Measurements from ENCODE around the gene SLC2A10. TPM values are rescaled to one million over a fixed set of nuclear protein-coding genes. Genes with fewer than 3 reads are reported as not detected.

Gene SLC2A10
- total RNA-seq: 44.2 and 47.4 TPM in 2 replicates

- DNase-seq (ENCODE audit: insufficient read length, low spot score, missing footprints): peak; percentile 93
- no peak for TF ChIP-seq CTCF (IDR thresholded peaks at IDR 0.05; ENCODE audit: extremely low read depth, low read depth, low read length)
Observed at GRCh38 chr20:46709459-46710152, at the start of gene SLC2A10. Gene SLC2A10, plus strand, starts transcription at chr20:46709649. Its CDS starts 88 bp downstream, at chr20:46709737.

GRCh38 chr20:46660487-46660886 lies 49.0 kb upstream of the SLC2A10 start:
- Histone ChIP-seq H3K36me3 (ENCODE audit: insufficient read depth, low read length) (no peaks in the 10 kb centered on the region), H3K27ac (ENCODE audit: low read depth, low read length) (no peak overlapping the region), H3K4me1 (ENCODE audit: insufficient read depth, low read length) (no peaks in the 10 kb centered on the region), H3K79me2 (ENCODE audit: insufficient read depth, low read length) (no peaks in the 10 kb centered on the region), H3K4me3 (ENCODE audit: insufficient read depth, low read length) (no peak overlapping the region), H4K20me1 (ENCODE audit: insufficient read depth, low read length) (no peaks in the 10 kb centered on the region), H3K27me3 (ENCODE audit: insufficient read depth, low read length) (no peaks in the 10 kb centered on the region), H2AFZ (ENCODE audit: low read length) (no peak overlapping the region), H3K9me3 (ENCODE audit: low read depth, low read length) (no peaks in the 10 kb centered on the region), H3K4me2 (ENCODE audit: insufficient read depth, low read length) (no peak overlapping the region)
- no peak for TF ChIP-seq CTCF (IDR thresholded peaks at IDR 0.05; ENCODE audit: extremely low read depth, low read depth, low read length)
- no peak for DNase-seq (ENCODE audit: insufficient read length, low spot score, missing footprints)

More at GRCh38 chr20:46709459-46710152, at the start of gene SLC2A10:
- peaks cover 34% of the 10 kb centered on the region for H3K79me2 ChIP-seq (ENCODE audit: insufficient read depth, low read length)
- peak within 1 kb of the TSS; percentile 95 for H2AFZ ChIP-seq (ENCODE audit: low read length)
- peak within 1 kb of the TSS; percentile 54 for H3K27ac ChIP-seq (ENCODE audit: low read depth, low read length)
- H3K9me3 ChIP-seq (ENCODE audit: low read depth, low read length): no peaks in the 10 kb centered on the region
- peaks cover 5% of the 10 kb centered on the region for H4K20me1 ChIP-seq (ENCODE audit: insufficient read depth, low read length)
- H3K4me3 ChIP-seq (ENCODE audit: insufficient read depth, low read length): peak within 1 kb of the TSS; percentile 91
- H3K27me3 ChIP-seq (ENCODE audit: insufficient read depth, low read length): no peaks in the 10 kb centered on the region
- H3K4me2 ChIP-seq (ENCODE audit: insufficient read depth, low read length): peak within 1 kb of the TSS; percentile 93
- H3K4me1 ChIP-seq (ENCODE audit: insufficient read depth, low read length): peaks cover 16% of the 10 kb centered on the region
- peaks cover 3% of the 10 kb centered on the region for H3K36me3 ChIP-seq (ENCODE audit: insufficient read depth, low read length)

- no peak overlapping the region for H3K27ac ChIP-seq (ENCODE audit: low read depth, low read length)
- no peaks in the 10 kb centered on the region for H3K36me3 ChIP-seq (ENCODE audit: insufficient read depth, low read length)
- no peak for TF ChIP-seq CTCF (IDR thresholded peaks at IDR 0.05; ENCODE audit: extremely low read depth, low read depth, low read length)
- no peaks in the 10 kb centered on the region for H3K79me2 ChIP-seq (ENCODE audit: insufficient read depth, low read length)
- DNase-seq (ENCODE audit: insufficient read length, low spot score, missing footprints): no peak
- H3K4me1 ChIP-seq (ENCODE audit: insufficient read depth, low read length): no peaks in the 10 kb centered on the region
- H3K9me3 ChIP-seq (ENCODE audit: low read depth, low read length): no peaks in the 10 kb centered on the region
- no peaks in the 10 kb centered on the region for H4K20me1 ChIP-seq (ENCODE audit: insufficient read depth, low read length)
- no peak overlapping the region for H2AFZ ChIP-seq (ENCODE audit: low read length)
- H3K27me3 ChIP-seq (ENCODE audit: insufficient read depth, low read length): no peaks in the 10 kb centered on the region
- H3K4me2 ChIP-seq (ENCODE audit: insufficient read depth, low read length): no peak overlapping the region
- H3K4me3 ChIP-seq (ENCODE audit: insufficient read depth, low read length): no peak overlapping the region
Observed at GRCh38 chr20:46661659-46662058, 47.8 kb upstream of the SLC2A10 start.

- Histone ChIP-seq H3K9me3 (ENCODE audit: low read depth, low read length) (no peaks in the 10 kb centered on the region), H3K4me2 (ENCODE audit: insufficient read depth, low read length) (no peak overlapping the region), H3K27me3 (ENCODE audit: insufficient read depth, low read length) (no peaks in the 10 kb centered on the region), H3K4me1 (ENCODE audit: insufficient read depth, low read length) (no peaks in the 10 kb centered on the region), H3K36me3 (ENCODE audit: insufficient read depth, low read length) (no peaks in the 10 kb centered on the region), H3K79me2 (ENCODE audit: insufficient read depth, low read length) (no peaks in the 10 kb centered on the region), H4K20me1 (ENCODE audit: insufficient read depth, low read length) (no peaks in the 10 kb centered on the region), H2AFZ (ENCODE audit: low read length) (no peak overlapping the region), H3K27ac (ENCODE audit: low read depth, low read length) (no peak overlapping the region), H3K4me3 (ENCODE audit: insufficient read depth, low read length) (no peak overlapping the region)
- DNase-seq (ENCODE audit: insufficient read length, low spot score, missing footprints): no peak
- TF ChIP-seq CTCF (IDR thresholded peaks at IDR 0.05; ENCODE audit: extremely low read depth, low read depth, low read length): no peak
Observed at GRCh38 chr20:46663531-46663930, 45.9 kb upstream of the SLC2A10 start.
